Neutrophil (primary cell): Measurements from ENCODE around the gene PGLYRP4.

Experiments used
- H3K27ac ChIP-seq: fragments of 200-600 bp; sonication (generic); 2 replicates; pipeline ENCODE4 v1.5.1; 2016; ENCODE audit warnings: mild to moderate bottlenecking, moderate library complexity
- H3K27me3 ChIP-seq: fragments of 200-600 bp; sonication (generic); 2 replicates; pipeline ENCODE4 v1.6.0; 2016; ENCODE audit warnings: mild to moderate bottlenecking
- H3K36me3 ChIP-seq: fragments of 200-600 bp; sonication (generic); 2 replicates; pipeline ENCODE4 v1.5.1; 2017
- H3K4me1 ChIP-seq, 2 experiments: fragments of 200-600 bp in 1 of 2; sonication (generic) in 1 of 2; 1 replicate in 1 of 2; 2 replicates in 1 of 2; pipeline versions ENCODE4 v1.5.1 to v1.6.1; 2013 to 2016; ENCODE audit warnings: low read depth in 1 of 2, low read length in 1 of 2, mild to moderate bottlenecking in 1 of 2, moderate library complexity in 1 of 2; ENCODE audit not compliant: control insufficient read depth in 1 of 2, insufficient read depth in 1 of 2
- H3K4me3 ChIP-seq, 2 experiments: fragments of 200-600 bp in 1 of 2; sonication (generic) in 1 of 2; 1 replicate in 1 of 2; 2 replicates in 1 of 2; pipeline ENCODE4 v1.5.1; 2013 to 2016; ENCODE audit warnings: low read depth in 1 of 2, low read length in 1 of 2, mild to moderate bottlenecking in 1 of 2, moderate library complexity in 1 of 2
- H3K9me3 ChIP-seq: fragments of 200-600 bp; sonication (generic); 2 replicates; pipeline ENCODE4 v1.5.1; 2016
- TF ChIP-seq, protein P1 (sequence below): fragments of 200-600 bp; sonication (generic); IDR thresholded peaks from 2 replicates; pipeline ENCODE4 v1.5.1; 2016; ENCODE audit warnings: antibody characterized with exemption

Gene PGLYRP4

DNA sequence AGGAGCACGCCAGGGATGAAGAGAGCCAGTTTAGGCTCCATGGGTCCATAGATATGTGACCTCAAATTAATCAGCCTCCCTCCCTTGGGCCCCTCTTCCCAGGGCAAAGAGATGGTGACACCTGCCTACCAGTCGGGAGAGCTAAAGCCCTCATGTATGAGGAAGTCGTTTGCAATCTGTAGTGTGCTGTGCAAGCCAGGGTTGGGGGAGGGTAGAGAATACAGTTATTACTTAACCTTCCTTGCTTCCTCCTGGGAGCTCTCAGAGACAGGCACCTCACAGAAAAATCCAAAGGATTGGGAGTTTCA, 4.0 kb downstream of the PGLYRP4 start:
- H3K9me3 ChIP-seq = no peaks in the 10 kb centered on the region
- peaks cover 9% of the 10 kb centered on the region for H3K27me3 ChIP-seq
- TF ChIP-seq, protein P1, sequence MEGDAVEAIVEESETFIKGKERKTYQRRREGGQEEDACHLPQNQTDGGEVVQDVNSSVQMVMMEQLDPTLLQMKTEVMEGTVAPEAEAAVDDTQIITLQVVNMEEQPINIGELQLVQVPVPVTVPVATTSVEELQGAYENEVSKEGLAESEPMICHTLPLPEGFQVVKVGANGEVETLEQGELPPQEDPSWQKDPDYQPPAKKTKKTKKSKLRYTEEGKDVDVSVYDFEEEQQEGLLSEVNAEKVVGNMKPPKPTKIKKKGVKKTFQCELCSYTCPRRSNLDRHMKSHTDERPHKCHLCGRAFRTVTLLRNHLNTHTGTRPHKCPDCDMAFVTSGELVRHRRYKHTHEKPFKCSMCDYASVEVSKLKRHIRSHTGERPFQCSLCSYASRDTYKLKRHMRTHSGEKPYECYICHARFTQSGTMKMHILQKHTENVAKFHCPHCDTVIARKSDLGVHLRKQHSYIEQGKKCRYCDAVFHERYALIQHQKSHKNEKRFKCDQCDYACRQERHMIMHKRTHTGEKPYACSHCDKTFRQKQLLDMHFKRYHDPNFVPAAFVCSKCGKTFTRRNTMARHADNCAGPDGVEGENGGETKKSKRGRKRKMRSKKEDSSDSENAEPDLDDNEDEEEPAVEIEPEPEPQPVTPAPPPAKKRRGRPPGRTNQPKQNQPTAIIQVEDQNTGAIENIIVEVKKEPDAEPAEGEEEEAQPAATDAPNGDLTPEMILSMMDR = no peak
- peaks cover 52 to 58% of the 10 kb centered on the region in 2 experiments for H3K4me1 ChIP-seq
- no peaks in the 10 kb centered on the region for H3K36me3 ChIP-seq
- no peak overlapping the region for H3K4me3 ChIP-seq
- peak overlapping the region; percentile 83 for H3K27ac ChIP-seq

DNA sequence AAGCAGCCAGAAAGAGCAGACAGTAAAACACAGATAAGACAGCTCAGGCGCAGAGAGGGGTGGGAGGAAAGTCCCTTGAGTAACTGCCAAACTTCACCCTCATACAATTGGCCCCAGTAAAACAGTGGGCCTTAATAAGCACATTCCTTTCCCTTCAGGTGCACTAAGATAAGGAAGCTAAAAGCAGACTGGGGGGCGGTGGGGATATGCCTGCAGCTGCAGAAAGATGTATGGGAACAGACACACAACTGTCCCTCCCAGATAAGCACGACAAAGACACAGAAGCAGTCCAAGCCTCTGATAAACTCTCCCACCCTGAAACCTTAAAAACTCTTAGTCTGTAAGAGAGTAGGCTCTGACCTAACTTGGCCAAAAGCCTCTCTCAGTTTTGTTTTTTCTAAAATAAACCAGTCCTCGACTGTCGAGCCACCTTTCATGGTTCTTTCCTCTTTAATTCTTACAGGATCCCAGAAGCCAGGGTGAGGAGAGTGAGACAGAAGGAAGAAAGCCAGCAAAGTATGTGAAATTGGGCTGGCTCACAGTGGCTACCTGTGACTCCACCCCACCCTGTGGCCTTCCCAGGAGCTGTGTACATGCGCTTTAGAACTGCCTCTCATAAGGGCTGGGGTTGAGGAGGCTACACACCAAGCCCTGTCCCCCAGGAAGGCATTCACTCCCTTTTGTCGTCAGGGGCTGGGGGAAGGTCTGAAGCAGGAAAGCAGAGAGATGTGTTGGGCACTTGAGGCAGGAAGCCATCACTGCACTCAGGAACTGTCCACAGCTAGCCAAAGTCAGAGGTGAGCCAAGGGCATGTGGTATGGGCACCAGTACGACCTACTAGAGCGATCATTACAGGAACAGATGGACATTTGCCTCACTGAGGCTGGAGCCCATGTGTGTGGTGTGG, 4.6 kb downstream of the PGLYRP4 start:
- Histone ChIP-seq H3K27me3 (peaks cover 14% of the 10 kb centered on the region), H3K27ac (peak overlapping the region; percentile 83), H3K36me3 (no peaks in the 10 kb centered on the region), H3K4me1 (peaks cover 46 to 53% of the 10 kb centered on the region in 2 experiments), H3K4me3 (no peak overlapping the region), H3K9me3 (no peaks in the 10 kb centered on the region)
- TF ChIP-seq, protein P1 = no peak

DNA sequence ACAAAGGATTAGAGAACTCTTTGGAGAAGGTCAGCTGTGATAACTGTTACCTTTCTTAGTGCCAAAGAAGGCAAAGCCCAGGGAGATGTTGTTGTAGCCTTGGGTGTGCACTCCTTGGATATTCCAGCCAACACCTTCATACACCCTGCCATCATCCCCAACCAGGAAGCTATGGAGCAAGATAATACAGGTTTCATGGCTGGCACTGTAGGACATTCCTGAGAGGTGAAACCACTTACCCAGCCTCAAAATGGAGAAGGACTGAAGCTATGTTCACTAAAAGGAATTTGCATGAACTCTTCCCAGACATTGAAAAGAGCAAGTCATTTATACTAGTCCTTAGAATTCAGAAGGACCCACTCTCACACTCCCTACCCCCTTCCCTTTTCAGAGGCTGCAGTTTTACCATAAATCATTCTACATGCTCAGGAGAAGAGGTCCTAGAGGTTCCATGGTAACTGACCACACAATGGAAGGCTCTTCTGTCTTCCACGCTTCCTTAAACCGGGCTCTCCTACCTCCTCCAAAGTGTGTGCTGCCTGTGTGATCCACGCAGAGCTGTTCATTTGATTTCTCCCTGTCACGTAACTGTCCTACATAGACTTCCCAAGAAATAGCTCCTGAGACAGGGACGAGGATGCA, 5.5 kb downstream of the PGLYRP4 start:
- Histone ChIP-seq H3K27ac (peak overlapping the region; percentile 83), H3K36me3 (no peaks in the 10 kb centered on the region), H3K9me3 (no peaks in the 10 kb centered on the region), H3K4me1 (peaks cover 38 to 44% of the 10 kb centered on the region in 2 experiments), H3K4me3 (no peak overlapping the region), H3K27me3 (peaks cover 21% of the 10 kb centered on the region)
- TF ChIP-seq, protein P1 = no peak

DNA sequence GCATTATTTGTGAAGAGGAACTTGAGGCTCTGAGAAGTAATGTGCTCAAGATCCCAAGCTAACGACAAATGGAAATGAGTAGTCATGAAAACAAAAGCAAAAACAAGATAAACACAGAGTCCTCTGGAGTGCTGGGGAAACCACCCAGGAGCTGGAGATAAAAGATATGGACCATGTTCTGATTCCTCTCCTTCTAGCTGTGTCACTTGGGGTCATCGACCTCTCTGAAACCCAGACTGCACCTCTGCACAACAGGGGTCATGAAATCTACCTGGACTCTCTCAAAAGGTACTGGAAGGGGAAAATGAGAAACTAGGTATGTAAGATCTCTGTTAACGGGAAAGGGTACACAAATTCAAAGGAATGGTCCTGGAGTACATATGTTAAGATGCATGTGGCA, 6.5 kb downstream of the PGLYRP4 start:
- no peak overlapping the region for H3K27ac ChIP-seq
- TF ChIP-seq, protein P1 = no peak
- H3K9me3 ChIP-seq = no peaks in the 10 kb centered on the region
- no peak overlapping the region for H3K4me3 ChIP-seq
- H3K36me3 ChIP-seq = no peaks in the 10 kb centered on the region
- peaks cover 38 to 44% of the 10 kb centered on the region in 2 experiments for H3K4me1 ChIP-seq
- H3K27me3 ChIP-seq = peaks cover 25% of the 10 kb centered on the region

DNA sequence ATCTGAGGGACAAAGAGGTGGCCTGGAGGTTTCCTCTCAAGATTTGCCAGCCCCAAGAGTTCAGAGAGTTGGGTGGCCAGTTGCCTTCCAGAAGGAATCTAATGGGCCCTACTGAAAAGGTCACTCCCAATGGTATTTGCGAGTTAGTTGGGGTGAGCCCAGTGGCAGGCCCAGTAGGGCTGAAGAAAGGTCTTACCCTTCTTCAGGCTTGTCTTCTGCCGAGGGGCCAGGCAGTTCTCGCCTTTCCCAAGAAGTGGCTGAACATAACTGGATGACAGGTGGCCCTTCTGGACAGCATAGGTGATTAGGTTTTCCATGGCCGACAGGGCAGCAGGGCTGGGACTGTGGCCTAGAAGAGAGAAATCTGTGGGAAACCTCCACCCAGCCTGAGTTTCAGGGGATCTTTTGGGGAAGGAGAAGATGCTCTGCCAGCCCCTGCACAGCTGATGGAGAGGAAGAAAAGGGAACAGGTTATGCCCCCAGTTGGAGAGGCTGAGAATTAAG, 7.2 kb downstream of the PGLYRP4 start:
- Histone ChIP-seq H3K4me3 (no peak overlapping the region), H3K27me3 (peaks cover 25% of the 10 kb centered on the region), H3K4me1 (peaks cover 36 to 41% of the 10 kb centered on the region in 2 experiments), H3K36me3 (no peaks in the 10 kb centered on the region), H3K9me3 (no peaks in the 10 kb centered on the region), H3K27ac (no peak overlapping the region)
- TF ChIP-seq, protein P1 = no peak
